ENCODE measurements around the gene ACTA2.

GRCh38 chr10:88983206-88983605 lies 30.6 kb upstream of the ACTA2 start:
- TF ChIP-seq, protein P1, sequence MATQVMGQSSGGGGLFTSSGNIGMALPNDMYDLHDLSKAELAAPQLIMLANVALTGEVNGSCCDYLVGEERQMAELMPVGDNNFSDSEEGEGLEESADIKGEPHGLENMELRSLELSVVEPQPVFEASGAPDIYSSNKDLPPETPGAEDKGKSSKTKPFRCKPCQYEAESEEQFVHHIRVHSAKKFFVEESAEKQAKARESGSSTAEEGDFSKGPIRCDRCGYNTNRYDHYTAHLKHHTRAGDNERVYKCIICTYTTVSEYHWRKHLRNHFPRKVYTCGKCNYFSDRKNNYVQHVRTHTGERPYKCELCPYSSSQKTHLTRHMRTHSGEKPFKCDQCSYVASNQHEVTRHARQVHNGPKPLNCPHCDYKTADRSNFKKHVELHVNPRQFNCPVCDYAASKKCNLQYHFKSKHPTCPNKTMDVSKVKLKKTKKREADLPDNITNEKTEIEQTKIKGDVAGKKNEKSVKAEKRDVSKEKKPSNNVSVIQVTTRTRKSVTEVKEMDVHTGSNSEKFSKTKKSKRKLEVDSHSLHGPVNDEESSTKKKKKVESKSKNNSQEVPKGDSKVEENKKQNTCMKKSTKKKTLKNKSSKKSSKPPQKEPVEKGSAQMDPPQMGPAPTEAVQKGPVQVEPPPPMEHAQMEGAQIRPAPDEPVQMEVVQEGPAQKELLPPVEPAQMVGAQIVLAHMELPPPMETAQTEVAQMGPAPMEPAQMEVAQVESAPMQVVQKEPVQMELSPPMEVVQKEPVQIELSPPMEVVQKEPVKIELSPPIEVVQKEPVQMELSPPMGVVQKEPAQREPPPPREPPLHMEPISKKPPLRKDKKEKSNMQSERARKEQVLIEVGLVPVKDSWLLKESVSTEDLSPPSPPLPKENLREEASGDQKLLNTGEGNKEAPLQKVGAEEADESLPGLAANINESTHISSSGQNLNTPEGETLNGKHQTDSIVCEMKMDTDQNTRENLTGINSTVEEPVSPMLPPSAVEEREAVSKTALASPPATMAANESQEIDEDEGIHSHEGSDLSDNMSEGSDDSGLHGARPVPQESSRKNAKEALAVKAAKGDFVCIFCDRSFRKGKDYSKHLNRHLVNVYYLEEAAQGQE (IDR thresholded peaks at IDR 0.05; ENCODE audit: insufficient read depth in 1 of 2, low read depth in 2 of 2, low read length in 2 of 2) = no peak
- TF ChIP-seq POLR2AphosphoS5 (IDR thresholded peaks at IDR 0.05; ENCODE audit: low read depth, low read length) (no peak), TAF1 (IDR thresholded peaks at IDR 0.05; ENCODE audit: borderline replicate concordance, insufficient read depth, low read length) (no peak), SIN3A (IDR thresholded peaks at IDR 0.05; ENCODE audit: borderline replicate concordance, insufficient read depth, low read length) (no peak)

All from PFSK-1 (cell line).